Measurements from ENCODE around the gene ASIP.
"Not testable (repeated sequence)": the region's sequence is repeated elsewhere in the genome, so short reads cannot be mapped to it uniquely, and the experiment has no call there.

ASIP gene

GRCh38 chr20:34200023-34200422 lies 41.2 kb upstream of the ASIP start:
- Histone ChIP-seq H4K20me1 (ENCODE audit: control insufficient read depth, insufficient read depth, low read depth, low read length) (no peaks in the 10 kb centered on the region), H3K9me2 (replicated peaks; ENCODE audit: control insufficient read depth, low read length) (no peaks in the 10 kb centered on the region), H3K27me3 (ENCODE audit: control insufficient read depth, low read length) (peaks cover 27% of the 10 kb centered on the region), H3K9me3 (ENCODE audit: control insufficient read depth, insufficient read depth, low read length) (no peaks in the 10 kb centered on the region), H3F3A (ENCODE audit: control insufficient read depth, insufficient read depth) (no peaks in the 10 kb centered on the region), H3K36me3 (ENCODE audit: control insufficient read depth, low read length) (no peaks in the 10 kb centered on the region), H3K79me2 (ENCODE audit: control insufficient read depth, low read length) (no peaks in the 10 kb centered on the region), H3K27ac (ENCODE audit: low read depth, low read length) (no peak overlapping the region), H3K4me2 (ENCODE audit: low read length) (no peak overlapping the region), H3K4me3 (ENCODE audit: low read length) (no peak overlapping the region), H3K4me1 (ENCODE audit: control insufficient read depth, low read length) (no peaks in the 10 kb centered on the region)
- TF ChIP-seq EZH2phosphoT487 (IDR thresholded peaks at IDR 0.05; ENCODE audit: borderline replicate concordance, low read length) (no peak), CTCF (IDR thresholded peaks at IDR 0.05; ENCODE audit: low read depth, low read length, poor library complexity, severe bottlenecking) (no peak)

GRCh38 chr20:34201531-34201930 lies 39.7 kb upstream of the ASIP start:
- H3K4me1 ChIP-seq (ENCODE audit: control insufficient read depth, low read length): no peaks in the 10 kb centered on the region
- no peaks in the 10 kb centered on the region for H3F3A ChIP-seq (ENCODE audit: control insufficient read depth, insufficient read depth)
- no peaks in the 10 kb centered on the region for H3K9me3 ChIP-seq (ENCODE audit: control insufficient read depth, insufficient read depth, low read length)
- TF ChIP-seq CTCF (IDR thresholded peaks at IDR 0.05; ENCODE audit: low read depth, low read length, poor library complexity, severe bottlenecking) (no peak), EZH2phosphoT487 (IDR thresholded peaks at IDR 0.05; ENCODE audit: borderline replicate concordance, low read length) (no peak)
- H3K79me2 ChIP-seq (ENCODE audit: control insufficient read depth, low read length): no peaks in the 10 kb centered on the region
- H3K4me2 ChIP-seq (ENCODE audit: low read length): no peak overlapping the region
- H3K36me3 ChIP-seq (ENCODE audit: control insufficient read depth, low read length): no peaks in the 10 kb centered on the region
- no peak overlapping the region for H3K4me3 ChIP-seq (ENCODE audit: low read length)
- H3K27ac ChIP-seq (ENCODE audit: low read depth, low read length): no peak overlapping the region
- no peaks in the 10 kb centered on the region for H4K20me1 ChIP-seq (ENCODE audit: control insufficient read depth, insufficient read depth, low read depth, low read length)
- H3K9me2 ChIP-seq (replicated peaks; ENCODE audit: control insufficient read depth, low read length): no peaks in the 10 kb centered on the region
- peaks cover 18% of the 10 kb centered on the region for H3K27me3 ChIP-seq (ENCODE audit: control insufficient read depth, low read length)

GRCh38 chr20:34205172-34205880 lies 35.9 kb upstream of the ASIP start:
- H3K4me1 ChIP-seq (ENCODE audit: control insufficient read depth, low read length); H4K20me1 ChIP-seq (ENCODE audit: control insufficient read depth, insufficient read depth, low read depth, low read length); H3K9me2 ChIP-seq (replicated peaks; ENCODE audit: control insufficient read depth, low read length); H3K27ac ChIP-seq (ENCODE audit: low read depth, low read length); H3K4me3 ChIP-seq (ENCODE audit: low read length); H3K4me2 ChIP-seq (ENCODE audit: low read length); H3F3A ChIP-seq (ENCODE audit: control insufficient read depth, insufficient read depth); H3K36me3 ChIP-seq (ENCODE audit: control insufficient read depth, low read length); H3K79me2 ChIP-seq (ENCODE audit: control insufficient read depth, low read length); H3K27me3 ChIP-seq (ENCODE audit: control insufficient read depth, low read length); H3K9me3 ChIP-seq (ENCODE audit: control insufficient read depth, insufficient read depth, low read length): not testable (repeated sequence)

GRCh38 chr20:34209111-34209510 lies 32.1 kb upstream of the ASIP start:
- Histone ChIP-seq H3K27ac (ENCODE audit: low read depth, low read length) (no peak overlapping the region), H3K9me3 (ENCODE audit: control insufficient read depth, insufficient read depth, low read length) (peaks cover 6% of the 10 kb centered on the region), H4K20me1 (ENCODE audit: control insufficient read depth, insufficient read depth, low read depth, low read length) (no peaks in the 10 kb centered on the region), H3K27me3 (ENCODE audit: control insufficient read depth, low read length) (no peaks in the 10 kb centered on the region), H3K4me3 (ENCODE audit: low read length) (no peak overlapping the region), H3K4me2 (ENCODE audit: low read length) (no peak overlapping the region), H3K9me2 (replicated peaks; ENCODE audit: control insufficient read depth, low read length) (no peaks in the 10 kb centered on the region), H3F3A (ENCODE audit: control insufficient read depth, insufficient read depth) (no peaks in the 10 kb centered on the region), H3K79me2 (ENCODE audit: control insufficient read depth, low read length) (no peaks in the 10 kb centered on the region), H3K36me3 (ENCODE audit: control insufficient read depth, low read length) (no peaks in the 10 kb centered on the region), H3K4me1 (ENCODE audit: control insufficient read depth, low read length) (peaks cover 8% of the 10 kb centered on the region)
- TF ChIP-seq EZH2phosphoT487 (IDR thresholded peaks at IDR 0.05; ENCODE audit: borderline replicate concordance, low read length): no peak
- TF ChIP-seq CTCF (IDR thresholded peaks at IDR 0.05; ENCODE audit: low read depth, low read length, poor library complexity, severe bottlenecking): no peak

All from DOHH2 (cell line).